Activated CD4-positive, alpha-beta T cell treated with anti-CD3 and anti-CD28 coated beads, Interleukin-2, Interleukin-4, amounts not matched to agents 100 ng/mL and 50 ng/mL, durations not matched to agents 16 hours and 8 hours (primary cell): Measurements from ENCODE around the gene HAP1.
"Not testable (repeated sequence)": the region's sequence is repeated elsewhere in the genome, so short reads cannot be mapped to it uniquely, and the experiment has no call there.

Source experiments
- DNase-seq: peaks from one replicate; pipeline ENCODE4 v3.0.0-alpha.2; 2020; ENCODE audit warnings: low spot score

The HAP1 gene

GRCh38 chr17:41724476-41725050 lies 9.9 kb downstream of the HAP1 start:
- DNase-seq, result no peak

GRCh38 chr17:41723801-41724475 lies 10.5 kb downstream of the HAP1 start:
- no peak for DNase-seq

GRCh38 chr17:41722231-41722630 lies 12.2 kb downstream of the HAP1 start:
- DNase-seq, result no peak

GRCh38 chr17:41718287-41718645 lies 16.2 kb downstream of the HAP1 start:
- no peak for DNase-seq

GRCh38 chr17:41717408-41718286 lies 16.8 kb downstream of the HAP1 start:
- no peak for DNase-seq

GRCh38 chr17:41711669-41712400 lies 22.6 kb downstream of the HAP1 start, which contains the start of gene GAST:
Gene GAST (plus strand): TSS chr17:41712331. CDS start chr17:41715437, 3,106 bp downstream.
- no peak for DNase-seq

- DNase-seq, result no peak
Measured at GRCh38 chr17:41710472-41711090, 23.9 kb downstream of the HAP1 start.

GRCh38 chr17:41707803-41708669 lies 26.4 kb downstream of the HAP1 start:
- DNase-seq, result no peak

- DNase-seq, result no peak
Measured at GRCh38 chr17:41705271-41705991, 29.0 kb downstream of the HAP1 start.

- no peak for DNase-seq
Measured at GRCh38 chr17:41702712-41703111, 31.7 kb downstream of the HAP1 start.

GRCh38 chr17:41700843-41701242 lies 33.6 kb downstream of the HAP1 start:
- DNase-seq, result not testable (repeated sequence)

GRCh38 chr17:41697122-41697962 lies 37.1 kb downstream of the HAP1 start:
- DNase-seq, result no peak

GRCh38 chr17:41695954-41696757 lies 38.3 kb downstream of the HAP1 start:
- peak; percentile 73 for DNase-seq

- DNase-seq, result no peak
Measured at GRCh38 chr17:41695134-41695661, 39.2 kb downstream of the HAP1 start.

- DNase-seq, result no peak
Measured at GRCh38 chr17:41692722-41693521, 41.5 kb downstream of the HAP1 start.

- no peak for DNase-seq
Measured at GRCh38 chr17:41691031-41691777, 43.2 kb downstream of the HAP1 start.
